ENCODE measurements around the gene EIF2AK3.

- no peak for TF ChIP-seq REST (IDR thresholded peaks at IDR 0.05; ENCODE audit: borderline replicate concordance)
- no peak for TF ChIP-seq CTCF (IDR thresholded peaks at IDR 0.05; ENCODE audit: poor library complexity, severe bottlenecking)
- TF ChIP-seq EZH2 (IDR thresholded peaks at IDR 0.05; ENCODE audit: borderline replicate concordance, insufficient read depth, low read length, poor library complexity, severe bottlenecking), result no peak
- TF ChIP-seq POLR2AphosphoS5 (IDR thresholded peaks at IDR 0.05), result no peak
- no peak for TF ChIP-seq TAF1 (IDR thresholded peaks at IDR 0.05; ENCODE audit: low read depth)
These were observed 64.1 kb downstream of the EIF2AK3 start for GRCh38 chr2:88563129-88563528.

Data from neural cell (in vitro differentiated cells).